A549 (cell line): ENCODE measurements around the gene MTG1. TPM values are rescaled to one million over a fixed set of nuclear protein-coding genes. Genes with fewer than 3 reads are reported as not detected.

Source experiments
- ATAC-seq, 2 experiments: fragments of 200-7000 bp in 1 of 2; fragments of >200 bp in 1 of 2; cut with Nextera tagmentation in 1 of 2; cut with Tn5 transposase in 1 of 2; 3 replicates each; pipeline versions ENCODE4 v1.8.0 to v1.9.1; 2018 to 2020; ENCODE audit warnings: mild to moderate bottlenecking in 1 of 2, moderate library complexity in 1 of 2
- CTCF ChIA-PET: fragments of 300-600 bp; sonication (Branson Sonifier 250); formaldehyde crosslinking; extraction: SDS; loops from one replicate; lab custom pipeline; 2021; ENCODE audit warnings: antibody characterized with exemption, inconsistent platforms; lab: Yijun Ruan, JAX
- POLR2A ChIA-PET: fragments of 350-600 bp; formaldehyde crosslinking; extraction: SDS; loops from one replicate; lab custom pipeline; 2021; ENCODE audit warnings: antibody characterized with exemption, inconsistent platforms; lab: Yijun Ruan, JAX
- DNase-seq, 2 experiments: peaks; one replicate each; pipeline versions ENCODE4 v3.0.0 to v3.0.0-alpha.2; 2011 to 2016; ENCODE audit warnings: low read depth in 1 of 2, low spot score in 1 of 2
- FAIRE-seq: peaks from 2 replicates; lab custom pipeline; 2011; peaks lifted over from hg19 to GRCh38; lab: Jason Lieb, UNC
- H3K27ac ChIP-seq, 2 experiments: fragments of >200 bp; sonication (Bioruptor Twin); formaldehyde crosslinking; 3 replicates each; pipeline ENCODE4 v1.5.1; 2016 to 2017
- H3K4me1 ChIP-seq: fragments of >200 bp; sonication (Bioruptor Twin); formaldehyde crosslinking; 3 replicates; pipeline ENCODE4 v1.6.1; 2016
- H3K4me2 ChIP-seq: fragments of >200 bp; sonication (Bioruptor Twin); formaldehyde crosslinking; 3 replicates; pipeline ENCODE4 v1.6.1; 2016
- H3K4me3 ChIP-seq: fragments of >200 bp; sonication (Bioruptor Twin); formaldehyde crosslinking; 3 replicates; pipeline ENCODE4 v1.5.1; 2016
- H3K9me3 ChIP-seq: fragments of >200 bp; sonication (Bioruptor Twin); formaldehyde crosslinking; 3 replicates; pipeline ENCODE4 v1.6.1; 2016
- ATOH8 ChIP-seq: fragments of 250-450 bp; sonication (Bioruptor Pico); IDR thresholded peaks from 2 replicates; pipeline ENCODE4 v1.5.0; 2020; ENCODE audit warnings: low read depth, mild to moderate bottlenecking, moderate library complexity
- CEBPB ChIP-seq, 2 experiments: fragments of >200 bp in 1 of 2; sonication (Bioruptor Twin) in 1 of 2; formaldehyde crosslinking in 1 of 2; IDR thresholded peaks; 2 replicates each; pipeline ENCODE4 v1.6.1; 2012 to 2016
- CHD2 ChIP-seq: fragments of 150-350 bp; IDR thresholded peaks from 2 replicates; pipeline ENCODE4 v1.6.1; 2014; ENCODE audit warnings: low read length; ENCODE audit not compliant: partially characterized antibody
- EHF ChIP-seq: fragments of 250-450 bp; sonication (Bioruptor Pico); IDR thresholded peaks from 2 replicates; pipeline ENCODE4 v1.5.0; 2020; ENCODE audit warnings: mild to moderate bottlenecking
- ESRRA ChIP-seq: fragments of 150-350 bp; IDR thresholded peaks from 2 replicates; pipeline ENCODE4 v1.6.1; 2014; ENCODE audit warnings: mild to moderate bottlenecking, low read length, borderline replicate concordance
- FOSB ChIP-seq: fragments of 250-450 bp; sonication (Bioruptor Pico); IDR thresholded peaks from 2 replicates; pipeline ENCODE4 v1.5.0; 2020; ENCODE audit warnings: mild to moderate bottlenecking, moderate library complexity
- FOSL2 ChIP-seq, 2 experiments: fragments of 450-650 bp in 1 of 2; fragments of >200 bp in 1 of 2; sonication (Bioruptor Twin) in 1 of 2; formaldehyde crosslinking; IDR thresholded peaks; 2 replicates each; pipeline versions ENCODE4 v1.5.0 to v1.6.1; 2016 to 2020; ENCODE audit warnings: mild to moderate bottlenecking in 1 of 2, moderate library complexity in 1 of 2
- HES2 ChIP-seq: fragments of >200 bp; sonication (Bioruptor Twin); formaldehyde crosslinking; IDR thresholded peaks from 2 replicates; pipeline ENCODE4 v1.6.1; 2016
- HMGXB4 ChIP-seq: fragments of 250-450 bp; sonication (Bioruptor Pico); IDR thresholded peaks from 2 replicates; pipeline ENCODE4 v1.5.0; 2021; ENCODE audit warnings: mild to moderate bottlenecking, moderate library complexity, borderline replicate concordance
- HOXB13 ChIP-seq: fragments of 250-450 bp; sonication (Bioruptor Pico); IDR thresholded peaks from 2 replicates; pipeline ENCODE4 v1.5.0; 2020; ENCODE audit warnings: low read depth, mild to moderate bottlenecking, moderate library complexity
- HOXB5 ChIP-seq: fragments of 250-450 bp; sonication (Bioruptor Pico); IDR thresholded peaks from 2 replicates; pipeline ENCODE4 v1.5.0; 2020; ENCODE audit warnings: mild to moderate bottlenecking, moderate library complexity
- JUN ChIP-seq, 2 experiments: fragments of >200 bp; sonication (Bioruptor Twin); formaldehyde crosslinking; IDR thresholded peaks; 2 replicates in 1 of 2; 3 replicates in 1 of 2; pipeline ENCODE4 v1.6.1; 2016 to 2017
- JUNB ChIP-seq: fragments of >200 bp; sonication (Bioruptor Twin); formaldehyde crosslinking; IDR thresholded peaks from 2 replicates; pipeline ENCODE4 v1.6.1; 2016
- KDM1A ChIP-seq: fragments of 200-600 bp; sonication (generic); IDR thresholded peaks from 2 replicates; pipeline ENCODE4 v1.6.1; 2016; ENCODE audit warnings: low read depth, mild to moderate bottlenecking
- MAZ ChIP-seq: fragments of 150-350 bp; IDR thresholded peaks from 2 replicates; pipeline ENCODE4 v1.6.1; 2014; ENCODE audit warnings: antibody characterized with exemption, low read depth, low read length, borderline replicate concordance
- NFE2L2 ChIP-seq: fragments of 150-350 bp; conservative IDR thresholded peaks from 2 replicates; pipeline ENCODE4 v1.6.1; 2014; ENCODE audit warnings: low read length
- PHF8 ChIP-seq: fragments of 200-600 bp; sonication (generic); IDR thresholded peaks from 2 replicates; pipeline ENCODE4 v1.6.1; 2016; ENCODE audit warnings: low read depth, mild to moderate bottlenecking, antibody characterized with exemption, moderate library complexity, borderline replicate concordance
- POLR2A ChIP-seq: IDR thresholded peaks from 2 replicates; pipeline ENCODE4 v1.6.1; 2012; ENCODE audit warnings: mild to moderate bottlenecking, low read length
- RAD21 ChIP-seq, 2 experiments: fragments of >200 bp in 1 of 2; sonication (Bioruptor Twin) in 1 of 2; formaldehyde crosslinking in 1 of 2; IDR thresholded peaks in 1 of 2; conservative IDR thresholded peaks in 1 of 2; 2 replicates in 1 of 2; 3 replicates in 1 of 2; pipeline ENCODE4 v1.6.1; 2012 to 2018; ENCODE audit warnings: inconsistent platforms in 1 of 2
- RCOR1 ChIP-seq: fragments of 150-350 bp; IDR thresholded peaks from 2 replicates; pipeline ENCODE4 v1.6.1; 2014; ENCODE audit warnings: antibody characterized with exemption, low read length, low read depth
- RFX5 ChIP-seq: fragments of 450-650 bp; IDR thresholded peaks from 2 replicates; pipeline ENCODE4 v1.7.1; 2014; ENCODE audit warnings: antibody characterized with exemption, mild to moderate bottlenecking, moderate library complexity
- RNF2 ChIP-seq: fragments of 200-600 bp; sonication (generic); IDR thresholded peaks from 2 replicates; pipeline ENCODE4 v1.6.1; 2016; ENCODE audit warnings: low read depth, mild to moderate bottlenecking, antibody characterized with exemption, moderate library complexity, borderline replicate concordance
- SMC3 ChIP-seq: fragments of >200 bp; sonication (Bioruptor Twin); formaldehyde crosslinking; IDR thresholded peaks from 3 replicates; pipeline ENCODE4 v1.6.1; 2018; ENCODE audit warnings: inconsistent platforms
- SREBF2 ChIP-seq: fragments of 450-650 bp; IDR thresholded peaks from 2 replicates; pipeline ENCODE4 v1.6.1; 2014; ENCODE audit warnings: mild to moderate bottlenecking, moderate library complexity
- ZFP36 ChIP-seq: fragments of 450-650 bp; IDR thresholded peaks from 2 replicates; pipeline ENCODE4 v1.6.1; 2014; ENCODE audit warnings: borderline replicate concordance; ENCODE audit not compliant: partially characterized antibody
- WGBS: methylation state at CpG from one replicate; pipeline ENCODE4 v1.1.6; 2017; ENCODE audit errors: missing lambda C conversion rate; 5-methylcytosine and 5-hydroxymethylcytosine counted together
- polyA plus RNA-seq, 4 experiments: library from polyadenylated mRNA; depleted of rRNA in 3 of 4; stranded (reverse); fragments of >200 nt; fragmentation: RNase III in 1 of 4; extraction: RNeasy Plus Mini Kit Qiagen cat#74134 plus additional on column Dnase treatment in 1 of 4; gene quantifications; 2 replicates in 3 of 4; 3 replicates in 1 of 4; pipeline ENCODE4 v1.2.3, GENCODE V29; 2011 to 2017
- TF ChIP-seq, protein P1 (sequence below): IDR thresholded peaks from 2 replicates; pipeline ENCODE4 v1.6.1; 2012
- TF ChIP-seq, protein P2 (sequence below): fragments of >200 bp; sonication (Bioruptor Twin); formaldehyde crosslinking; IDR thresholded peaks from 3 replicates; pipeline ENCODE4 v1.6.1; 2016

The MTG1 gene
- polyA plus RNA-seq, 2 of the 4 experiments (the other 2 are of a cell fraction): 60.3 to 67.2 TPM

DNA sequence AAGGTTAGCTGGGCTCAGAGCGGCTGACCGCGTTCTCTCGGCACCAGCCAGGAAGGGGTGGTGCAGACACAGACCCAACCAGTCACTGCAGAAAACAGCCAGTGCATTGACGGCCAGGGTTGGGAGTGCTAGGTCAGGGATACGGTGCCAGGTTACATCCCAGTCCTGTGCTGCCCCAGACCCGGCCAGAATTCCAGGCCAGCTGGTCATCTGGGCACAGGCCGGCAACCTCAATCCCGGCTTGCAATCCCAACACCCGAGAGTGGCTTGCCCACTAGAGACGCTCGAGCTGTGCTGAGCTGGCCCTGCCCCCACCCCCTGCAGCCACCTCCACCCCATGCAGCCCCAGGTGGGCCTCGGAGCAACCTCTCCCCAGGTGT lies 43.0 kb upstream of the MTG1 start:
- FAIRE-seq (no peak), ATAC-seq (peak in 1 of 2 experiments; percentile 9; a peak in 3 of 6 replicates), DNase-seq (no peak)
- TF ChIP-seq MAZ (no peak), RFX5 (no peak), KDM1A (no peak), NFE2L2 (no peak), ATOH8 (CRISPR knock-in tag) (no peak), HMGXB4 (CRISPR knock-in tag) (no peak), SMC3 (no peak), RNF2 (no peak), EHF (CRISPR knock-in tag) (no peak), CEBPB (IDR thresholded peaks at IDR 0.05) (no peak), JUN (IDR thresholded peaks at IDR 0.05) (no peak), HES2 (no peak), SREBF2 (no peak), CHD2 (no peak)
- TF ChIP-seq, protein P1, sequence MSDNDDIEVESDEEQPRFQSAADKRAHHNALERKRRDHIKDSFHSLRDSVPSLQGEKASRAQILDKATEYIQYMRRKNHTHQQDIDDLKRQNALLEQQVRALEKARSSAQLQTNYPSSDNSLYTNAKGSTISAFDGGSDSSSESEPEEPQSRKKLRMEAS: no peak
- H3K27ac ChIP-seq: no peak overlapping the region
- POLR2A ChIA-PET: no interaction called here
- no peak overlapping the region for H3K4me2 ChIP-seq
- no peaks in the 10 kb centered on the region for H3K9me3 ChIP-seq
- no peak overlapping the region for H3K4me3 ChIP-seq
- peaks cover 3% of the 10 kb centered on the region; the same call in 1 of the 3 replicates for H3K4me1 ChIP-seq
- WGBS: 58% methylated on average over 9 of the region's 13 CpGs
- CTCF ChIA-PET: interaction anchor here (1.0 to 1.5 kb wide), 5 partner anchors 14 to 43 kb away, joined by 3 to 8 read pairs (median 3); no protein-coding TSS in a partner anchor

- ChIA-PET POLR2A (no interaction called here), CTCF (interaction anchor here (1.0 to 2.6 kb wide), 7 partner anchors 13 to 43 kb away, joined by 3 to 15 read pairs (median 3); no protein-coding TSS in a partner anchor)
- no peak overlapping the region for H3K4me2 ChIP-seq
- FAIRE-seq: no peak
- WGBS: 66% methylated on average over 15 of the region's 24 CpGs
- ATAC-seq: peak; percentile 4 to 38; a peak in 4 of 6 replicates
- no peak for DNase-seq
- H3K27ac ChIP-seq: no peak overlapping the region
- no peak overlapping the region for H3K4me3 ChIP-seq
- H3K9me3 ChIP-seq: no peaks in the 10 kb centered on the region
- peaks cover 5% of the 10 kb centered on the region; the same call in 1 of the 3 replicates for H3K4me1 ChIP-seq
- no peak for TF ChIP-seq RCOR1
- TF ChIP-seq PHF8: no peak
- no peak for TF ChIP-seq POLR2A
- TF ChIP-seq ESRRA: no peak
- no peak for TF ChIP-seq FOSL2 (IDR thresholded peaks at IDR 0.05)
- no peak for TF ChIP-seq FOSL2 (CRISPR knock-in tag; IDR thresholded peaks at IDR 0.05)
- TF ChIP-seq, protein P2, sequence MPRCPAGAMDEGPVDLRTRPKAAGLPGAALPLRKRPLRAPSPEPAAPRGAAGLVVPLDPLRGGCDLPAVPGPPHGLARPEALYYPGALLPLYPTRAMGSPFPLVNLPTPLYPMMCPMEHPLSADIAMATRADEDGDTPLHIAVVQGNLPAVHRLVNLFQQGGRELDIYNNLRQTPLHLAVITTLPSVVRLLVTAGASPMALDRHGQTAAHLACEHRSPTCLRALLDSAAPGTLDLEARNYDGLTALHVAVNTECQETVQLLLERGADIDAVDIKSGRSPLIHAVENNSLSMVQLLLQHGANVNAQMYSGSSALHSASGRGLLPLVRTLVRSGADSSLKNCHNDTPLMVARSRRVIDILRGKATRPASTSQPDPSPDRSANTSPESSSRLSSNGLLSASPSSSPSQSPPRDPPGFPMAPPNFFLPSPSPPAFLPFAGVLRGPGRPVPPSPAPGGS: no peak
- no peak for TF ChIP-seq HOXB13 (CRISPR knock-in tag)
- no peak for TF ChIP-seq HOXB5 (CRISPR knock-in tag)
- no peak for TF ChIP-seq CEBPB (IDR thresholded peaks at IDR 0.05)
- TF ChIP-seq, protein P1: no peak
- TF ChIP-seq KDM1A: no peak
- no peak for TF ChIP-seq RAD21 (conservative IDR thresholded peaks at IDR 0.05 in 1 of 2, IDR thresholded peaks at IDR 0.05 in 1 of 2)
- no peak for TF ChIP-seq JUNB
- no peak for TF ChIP-seq ZFP36
- no peak for TF ChIP-seq MAZ
- TF ChIP-seq FOSB: no peak
These were observed 42.3 kb upstream of the MTG1 start for GRCh38 chr10:133351408-133352318.
